Gastrocnemius medialis (tissue), 4 donors: ENCODE results near the gene CCT5. TPM values are rescaled to one million over a fixed set of nuclear protein-coding genes. Genes with fewer than 3 reads are reported as not detected.

Experiments
- ATAC-seq, 2 donors: fragments of 150-250 bp; one replicate each; pipeline ENCODE4 v1.9.1; 2016
- DNase-seq, 2 donors: peaks; one replicate each; pipeline ENCODE4 v3.0.0-alpha.2; 2019
- H3K27ac ChIP-seq, 4 donors: fragments of 200-600 bp; sonication (generic); 1 replicate in 1 of 4; 2 replicates in 3 of 4; pipeline ENCODE4 v1.5.1; 2016 to 2018; ENCODE audit warnings: mild to moderate bottlenecking in 2 of 4, moderate library complexity in 1 of 4
- H3K27me3 ChIP-seq, 3 donors: fragments of 200-600 bp; sonication (generic) in 2 of 3; 1 replicate in 1 of 3; 2 replicates in 2 of 3; pipeline versions ENCODE4 v1.5.1 to v1.6.0; 2016 to 2019; ENCODE audit warnings: mild to moderate bottlenecking in 1 of 3, moderate library complexity in 1 of 3
- H3K36me3 ChIP-seq, 2 donors: fragments of 200-600 bp; sonication (generic) in 1 of 2; one replicate each; pipeline ENCODE4 v1.5.1; 2017 to 2018
- H3K4me1 ChIP-seq, 2 donors: fragments of 200-600 bp; sonication (generic) in 1 of 2; one replicate each; pipeline ENCODE4 v1.5.1; 2016 to 2017; ENCODE audit warnings: mild to moderate bottlenecking in 2 of 2
- H3K4me3 ChIP-seq, 4 donors: fragments of 200-600 bp; sonication (generic) in 3 of 4; 1 replicate in 1 of 4; 2 replicates in 3 of 4; pipeline ENCODE4 v1.5.1; 2016 to 2019; ENCODE audit warnings: mild to moderate bottlenecking in 2 of 4
- H3K9me3 ChIP-seq, 3 donors: fragments of 200-600 bp; sonication (generic) in 2 of 3; 1 replicate in 1 of 3; 2 replicates in 2 of 3; pipeline ENCODE4 v1.5.1; 2016 to 2019
- POLR2A ChIP-seq, 2 donors: fragments of 450-650 bp; IDR thresholded peaks; one replicate each; pipeline ENCODE4 v1.6.1; 2017; ENCODE audit warnings: antibody characterized with exemption in 2 of 2, mild to moderate bottlenecking in 2 of 2, moderate library complexity in 2 of 2
- in situ Hi-C, 4 donors: fragments of 200-750 bp; cut with MboI; loops; one replicate each; pipeline versions ENCODE4 v1.15.0 to v1.8.0; 2017; ENCODE audit warnings: low sequenced_read_pairs in 4 of 4
- intact Hi-C: fragments of 100-400 bp; cut with DNase I; formaldehyde crosslinking; loops from one replicate; pipeline ENCODE4 v1.15.1; 2023; ENCODE audit warnings: low total_unique reads
- total RNA-seq, 4 donors: library from RNA; depleted of rRNA; stranded (reverse); fragments of >200 nt; gene quantifications; one replicate each; pipeline versions ENCODE4 v1.1.0 to v1.2.3, GENCODE V29; 2016
- TF ChIP-seq, protein P1 (sequence below), 5 experiments: fragments of 450-650 bp in 3 of 5; fragments of 200-600 bp in 2 of 5; sonication (generic) in 2 of 5; IDR thresholded peaks in 4 of 5; conservative IDR thresholded peaks in 1 of 5; 1 replicate in 4 of 5; 2 replicates in 1 of 5; pipeline ENCODE4 v1.5.1; 2016 to 2019; ENCODE audit warnings: antibody characterized with exemption in 5 of 5, mild to moderate bottlenecking in 3 of 5, moderate library complexity in 3 of 5

CCT5 gene
- total RNA-seq, 4 donors from 2014 or later: 201 to 329 (median 267) TPM

DNA sequence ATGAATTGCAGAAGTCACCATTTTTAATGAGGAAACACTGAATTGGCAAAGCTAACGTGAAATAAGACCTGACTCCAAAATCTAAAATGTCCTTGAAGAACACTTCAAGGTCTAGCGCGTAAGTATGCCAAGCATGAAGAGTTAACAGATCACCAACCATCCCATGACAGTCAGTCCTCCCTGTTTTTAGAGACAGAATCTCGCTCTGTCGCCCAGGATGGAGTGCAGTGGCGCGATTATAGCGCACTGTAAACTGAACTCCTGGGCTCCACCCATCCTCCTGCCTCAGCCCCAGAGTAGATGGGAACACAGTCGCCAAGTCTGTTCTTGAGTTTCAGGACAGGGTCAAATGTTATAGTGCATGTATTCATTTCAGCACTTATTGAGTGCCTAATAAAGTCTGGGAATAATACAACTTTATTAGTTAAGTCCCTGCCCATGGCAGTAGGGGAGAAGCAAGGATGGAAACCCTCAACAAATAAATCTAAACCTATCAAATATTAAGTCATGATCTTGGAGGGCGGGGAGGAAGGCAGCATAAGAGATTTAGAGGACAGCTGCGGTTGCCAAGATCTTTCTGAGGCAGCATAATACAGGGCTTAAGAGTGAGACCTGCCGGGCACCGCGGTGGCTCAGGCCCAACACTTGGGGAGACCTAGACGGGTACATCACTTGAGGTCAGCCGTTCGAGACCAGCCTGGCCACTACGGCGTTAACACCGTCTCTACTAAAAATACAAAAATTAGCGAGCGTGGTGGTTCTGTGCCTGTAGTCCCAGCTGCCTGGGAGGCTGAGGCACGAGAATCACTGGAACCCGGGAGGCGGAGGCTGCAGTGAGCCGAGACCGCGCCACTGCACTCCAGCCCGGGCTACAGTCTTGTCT lies 1.5 kb upstream of the CCT5 start:
- DNase-seq (no peak), ATAC-seq (no peak)
- in situ Hi-C loops: no loop called here
- Histone ChIP-seq H3K27me3 (no peaks in the 10 kb centered on the region), H3K4me3 (peak overlapping the region; percentile 68 to 99 (median 96)), H3K27ac (peak overlapping the region; percentile 92 to 97 (median 95)), H3K4me1 (peaks cover 27 to 30% of the 10 kb centered on the region in 2 donors), H3K36me3 (no peaks in the 10 kb centered on the region), H3K9me3 (no peaks in the 10 kb centered on the region)
- no peak for TF ChIP-seq POLR2A (IDR thresholded peaks at IDR 0.05)
- TF ChIP-seq, protein P1, sequence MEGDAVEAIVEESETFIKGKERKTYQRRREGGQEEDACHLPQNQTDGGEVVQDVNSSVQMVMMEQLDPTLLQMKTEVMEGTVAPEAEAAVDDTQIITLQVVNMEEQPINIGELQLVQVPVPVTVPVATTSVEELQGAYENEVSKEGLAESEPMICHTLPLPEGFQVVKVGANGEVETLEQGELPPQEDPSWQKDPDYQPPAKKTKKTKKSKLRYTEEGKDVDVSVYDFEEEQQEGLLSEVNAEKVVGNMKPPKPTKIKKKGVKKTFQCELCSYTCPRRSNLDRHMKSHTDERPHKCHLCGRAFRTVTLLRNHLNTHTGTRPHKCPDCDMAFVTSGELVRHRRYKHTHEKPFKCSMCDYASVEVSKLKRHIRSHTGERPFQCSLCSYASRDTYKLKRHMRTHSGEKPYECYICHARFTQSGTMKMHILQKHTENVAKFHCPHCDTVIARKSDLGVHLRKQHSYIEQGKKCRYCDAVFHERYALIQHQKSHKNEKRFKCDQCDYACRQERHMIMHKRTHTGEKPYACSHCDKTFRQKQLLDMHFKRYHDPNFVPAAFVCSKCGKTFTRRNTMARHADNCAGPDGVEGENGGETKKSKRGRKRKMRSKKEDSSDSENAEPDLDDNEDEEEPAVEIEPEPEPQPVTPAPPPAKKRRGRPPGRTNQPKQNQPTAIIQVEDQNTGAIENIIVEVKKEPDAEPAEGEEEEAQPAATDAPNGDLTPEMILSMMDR (IDR thresholded peaks at IDR 0.05 in 4 of 5, conservative IDR thresholded peaks at IDR 0.05 in 1 of 5): no peak
- intact Hi-C loops: no loop called here

DNA sequence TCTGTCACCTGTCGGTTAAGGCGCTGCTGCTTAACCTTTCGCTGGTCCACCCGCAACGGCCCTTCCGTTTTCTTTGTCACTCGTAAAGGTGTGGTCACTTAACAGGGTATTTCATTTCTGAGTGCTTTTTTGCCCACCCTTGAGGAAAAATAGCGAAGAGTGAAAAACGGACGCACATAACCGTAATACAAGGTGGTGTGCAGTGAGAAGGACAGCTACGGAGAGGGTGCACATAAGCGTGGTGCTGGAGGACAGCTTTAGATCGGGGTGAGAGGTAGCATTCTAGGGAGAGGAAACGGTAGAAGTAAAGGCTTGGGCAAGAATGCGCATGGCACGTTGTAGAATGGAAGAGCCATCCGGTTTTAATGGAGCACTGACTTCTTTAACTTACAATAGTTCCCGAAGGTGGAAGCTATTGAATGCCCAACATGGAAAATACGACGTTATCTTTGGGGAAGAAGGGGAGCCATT lies 761 bp downstream of the CCT5 start:
- DNase-seq: no peak
- peaks cover 27 to 30% of the 10 kb centered on the region in 2 donors for H3K4me1 ChIP-seq
- peak overlapping the region; percentile 92 to 97 (median 95) for H3K27ac ChIP-seq
- H3K36me3 ChIP-seq: peaks cover 0 to 17% of the 10 kb centered on the region in 2 donors
- H3K4me3 ChIP-seq: peak overlapping the region; percentile 68 to 99 (median 96)
- no peaks in the 10 kb centered on the region for H3K9me3 ChIP-seq
- intact Hi-C loops: loop anchor here (5.0 kb wide), 1 partner anchor 511 kb away; the partner anchor contains the start of gene DAP
- H3K27me3 ChIP-seq: no peaks in the 10 kb centered on the region
- in situ Hi-C loops: loop anchor here in 1 of 4 donors (10.0 kb wide), 1 partner anchor 184 kb away; no protein-coding TSS in a partner anchor
- no peak for TF ChIP-seq POLR2A (IDR thresholded peaks at IDR 0.05)
- TF ChIP-seq, protein P1 (IDR thresholded peaks at IDR 0.05 in 4 of 5, conservative IDR thresholded peaks at IDR 0.05 in 1 of 5): no peak
- no peak for ATAC-seq

DNA sequence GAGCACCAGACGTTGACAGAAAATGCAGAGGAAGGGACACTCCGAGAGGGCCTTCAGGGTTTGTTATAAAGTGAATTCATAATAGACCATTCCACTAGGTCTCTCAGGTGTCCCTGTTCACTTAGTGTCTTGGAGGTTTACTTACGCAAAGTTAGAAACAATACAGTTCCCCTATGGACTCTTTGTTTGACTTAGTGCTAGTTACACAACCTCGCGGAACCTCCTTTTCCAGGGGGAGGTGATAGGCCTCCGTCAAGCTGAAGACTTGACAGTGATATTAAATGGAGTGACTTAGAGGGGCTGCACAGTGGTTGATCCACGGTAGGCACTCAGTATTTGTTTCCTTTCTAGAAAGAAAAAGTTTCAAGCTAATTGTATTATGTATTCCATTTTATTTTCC lies 1.3 kb downstream of the CCT5 start:
- DNase-seq: no peak
- no peaks in the 10 kb centered on the region for H3K9me3 ChIP-seq
- H3K4me3 ChIP-seq: peak overlapping the region; percentile 68 to 99 (median 96)
- peaks cover 3 to 22% of the 10 kb centered on the region in 2 donors for H3K36me3 ChIP-seq
- ATAC-seq: no peak
- intact Hi-C loops (loop anchor here (5.0 kb wide), 1 partner anchor 511 kb away; the partner anchor contains the start of gene DAP), in situ Hi-C loops (loop anchor here in 1 of 4 donors (10.0 kb wide), 1 partner anchor 183 kb away; no protein-coding TSS in a partner anchor)
- H3K27me3 ChIP-seq: no peaks in the 10 kb centered on the region
- peak overlapping the region; percentile 92 to 97 (median 95) for H3K27ac ChIP-seq
- H3K4me1 ChIP-seq: peaks cover 27 to 30% of the 10 kb centered on the region in 2 donors
- TF ChIP-seq POLR2A (IDR thresholded peaks at IDR 0.05): no peak

DNA sequence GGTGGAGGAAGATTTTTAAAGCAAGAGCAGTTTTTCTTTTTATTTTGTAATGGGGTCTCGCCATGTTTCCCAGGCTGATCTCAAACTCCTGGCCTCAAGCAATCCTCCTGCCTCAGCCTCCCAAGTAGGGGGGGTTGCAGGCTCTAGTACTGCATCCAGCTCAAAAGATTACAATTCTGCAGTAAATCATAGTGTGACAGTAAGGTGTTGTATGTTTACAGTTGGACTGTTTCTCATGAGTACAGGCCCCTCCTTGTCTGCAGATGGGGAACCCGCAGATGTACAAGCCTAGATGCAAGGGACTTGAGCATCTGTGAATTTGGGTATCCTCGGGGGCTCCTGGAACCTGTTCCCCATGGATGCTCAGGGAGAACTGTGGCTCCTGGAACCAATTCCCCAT lies 3.3 kb downstream of the CCT5 start:
- no peaks in the 10 kb centered on the region for H3K9me3 ChIP-seq
- H3K27ac ChIP-seq: no peak overlapping the region
- peaks cover 24 to 27% of the 10 kb centered on the region in 2 donors for H3K4me1 ChIP-seq
- H3K4me3 ChIP-seq: no peak overlapping the region
- ATAC-seq (no peak), DNase-seq (no peak)
- H3K36me3 ChIP-seq: peaks cover 6 to 40% of the 10 kb centered on the region in 2 donors
- no peak for TF ChIP-seq POLR2A (IDR thresholded peaks at IDR 0.05)
- TF ChIP-seq, protein P1 (IDR thresholded peaks at IDR 0.05 in 4 of 5, conservative IDR thresholded peaks at IDR 0.05 in 1 of 5): no peak
- H3K27me3 ChIP-seq: no peaks in the 10 kb centered on the region
- intact Hi-C loops (loop anchor here (5.0 kb wide), 1 partner anchor 509 kb away; the partner anchor contains the start of gene DAP), in situ Hi-C loops (loop anchor here in 1 of 4 donors (10.0 kb wide), 1 partner anchor 181 kb away; no protein-coding TSS in a partner anchor)

DNA sequence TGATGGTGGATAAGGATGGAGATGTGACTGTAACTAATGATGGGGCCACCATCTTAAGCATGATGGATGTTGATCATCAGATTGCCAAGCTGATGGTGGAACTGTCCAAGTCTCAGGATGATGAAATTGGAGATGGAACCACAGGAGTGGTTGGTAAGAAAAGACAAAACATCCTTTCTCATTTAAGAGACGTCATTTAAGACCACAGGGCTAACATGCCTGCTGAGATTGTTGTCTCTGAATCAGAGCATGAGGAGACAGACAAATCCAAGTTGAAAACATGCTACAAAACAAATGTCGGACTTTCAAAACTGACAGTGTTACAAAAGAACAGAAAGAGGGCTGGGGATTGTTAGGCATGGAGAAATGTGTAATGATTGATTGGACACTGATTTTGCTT lies 4.6 kb downstream of the CCT5 start:
- ATAC-seq (no peak), DNase-seq (no peak)
- in situ Hi-C loops: loop anchor here in 1 of 4 donors (10.0 kb wide), 1 partner anchor 180 kb away; no protein-coding TSS in a partner anchor
- H3K4me1 ChIP-seq: peaks cover 16 to 19% of the 10 kb centered on the region in 2 donors
- no peak overlapping the region for H3K4me3 ChIP-seq
- no peak for TF ChIP-seq POLR2A (IDR thresholded peaks at IDR 0.05)
- TF ChIP-seq, protein P1 (IDR thresholded peaks at IDR 0.05 in 4 of 5, conservative IDR thresholded peaks at IDR 0.05 in 1 of 5): no peak
- no peaks in the 10 kb centered on the region for H3K27me3 ChIP-seq
- no peak overlapping the region for H3K27ac ChIP-seq
- peaks cover 9 to 53% of the 10 kb centered on the region in 2 donors for H3K36me3 ChIP-seq
- H3K9me3 ChIP-seq: no peaks in the 10 kb centered on the region
- intact Hi-C loops: loop anchor here (5.0 kb wide), 1 partner anchor 508 kb away; the partner anchor contains the start of gene DAP
